ENCODE measurements around the gene WTIP. TPM values are rescaled to one million over a fixed set of nuclear protein-coding genes. Genes with fewer than 3 reads are reported as not detected.

WTIP gene
- total and polyA plus RNA-seq, 9 donors: 13.4 to 38.4 (median 29.5) TPM

DNA sequence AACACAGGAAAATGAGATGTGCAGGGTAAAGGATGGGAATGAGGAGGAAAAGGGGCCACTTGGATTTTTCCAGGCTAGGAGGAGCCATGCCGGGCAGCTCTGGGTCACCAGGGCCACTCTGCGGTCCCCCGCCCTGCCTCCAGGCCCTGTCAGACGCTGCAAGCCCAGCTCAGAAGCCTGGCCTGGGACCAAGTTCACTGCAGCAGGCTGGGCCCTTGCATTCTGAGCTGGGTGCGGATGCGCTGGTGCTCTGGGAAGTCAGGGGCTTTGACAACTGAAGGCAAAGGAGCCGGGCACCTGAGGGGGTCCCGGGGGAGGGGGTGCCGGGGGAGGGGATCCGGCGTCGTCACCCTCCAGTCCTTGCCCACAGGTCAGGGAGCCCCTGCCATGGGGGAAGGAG is 77.5 kb downstream of the WTIP start:
- WGBS, 3 donors: 74 to 91% (median 77%) methylated on average over 12 of the region's 12 CpGs
- H3K4me1 ChIP-seq (ENCODE audit: insufficient read depth): no peaks in the 10 kb centered on the region
- no peaks in the 10 kb centered on the region for H3K9me3 ChIP-seq
- no peaks in the 10 kb centered on the region for H3K27me3 ChIP-seq
- H3K36me3 ChIP-seq: no peaks in the 10 kb centered on the region
- DNase-seq: no peak
- H3K4me3 ChIP-seq: no peak overlapping the region
- intact Hi-C loops (cut with DNase I): no loop called here
- TF ChIP-seq EP300 (IDR thresholded peaks at IDR 0.05): no peak
- TF ChIP-seq POLR2A (IDR thresholded peaks at IDR 0.05): no peak
- TF ChIP-seq, protein P1, sequence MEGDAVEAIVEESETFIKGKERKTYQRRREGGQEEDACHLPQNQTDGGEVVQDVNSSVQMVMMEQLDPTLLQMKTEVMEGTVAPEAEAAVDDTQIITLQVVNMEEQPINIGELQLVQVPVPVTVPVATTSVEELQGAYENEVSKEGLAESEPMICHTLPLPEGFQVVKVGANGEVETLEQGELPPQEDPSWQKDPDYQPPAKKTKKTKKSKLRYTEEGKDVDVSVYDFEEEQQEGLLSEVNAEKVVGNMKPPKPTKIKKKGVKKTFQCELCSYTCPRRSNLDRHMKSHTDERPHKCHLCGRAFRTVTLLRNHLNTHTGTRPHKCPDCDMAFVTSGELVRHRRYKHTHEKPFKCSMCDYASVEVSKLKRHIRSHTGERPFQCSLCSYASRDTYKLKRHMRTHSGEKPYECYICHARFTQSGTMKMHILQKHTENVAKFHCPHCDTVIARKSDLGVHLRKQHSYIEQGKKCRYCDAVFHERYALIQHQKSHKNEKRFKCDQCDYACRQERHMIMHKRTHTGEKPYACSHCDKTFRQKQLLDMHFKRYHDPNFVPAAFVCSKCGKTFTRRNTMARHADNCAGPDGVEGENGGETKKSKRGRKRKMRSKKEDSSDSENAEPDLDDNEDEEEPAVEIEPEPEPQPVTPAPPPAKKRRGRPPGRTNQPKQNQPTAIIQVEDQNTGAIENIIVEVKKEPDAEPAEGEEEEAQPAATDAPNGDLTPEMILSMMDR (IDR thresholded peaks at IDR 0.05): no peak
- H3K27ac ChIP-seq: no peak overlapping the region

DNA sequence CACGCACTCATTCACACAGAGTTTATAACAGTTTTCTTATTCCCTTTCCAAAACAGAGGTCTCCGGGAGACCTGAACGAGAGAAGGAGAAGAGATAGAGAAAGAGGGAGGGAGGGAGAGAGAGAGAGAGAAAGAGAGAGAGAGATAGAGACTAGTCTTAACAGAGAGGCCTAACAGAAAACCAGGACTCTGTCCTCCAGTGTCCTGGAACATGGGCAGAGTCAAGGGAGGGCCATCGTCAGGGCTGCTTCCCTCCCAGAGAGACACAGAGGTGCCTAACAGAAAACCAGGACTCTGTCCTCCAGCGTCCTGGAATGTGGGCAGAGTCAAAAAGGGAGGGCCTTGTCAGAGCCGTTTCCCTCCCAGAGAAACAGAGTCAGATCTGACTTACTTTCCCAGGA is 78.7 kb downstream of the WTIP start:
- no peaks in the 10 kb centered on the region for H3K4me1 ChIP-seq (ENCODE audit: insufficient read depth)
- TF ChIP-seq POLR2A (IDR thresholded peaks at IDR 0.05) (no peak), EP300 (IDR thresholded peaks at IDR 0.05) (no peak)
- TF ChIP-seq, protein P1 (IDR thresholded peaks at IDR 0.05): no peak
- intact Hi-C loops (cut with DNase I): no loop called here
- H3K36me3 ChIP-seq: no peaks in the 10 kb centered on the region
- H3K9me3 ChIP-seq: no peaks in the 10 kb centered on the region
- no peak overlapping the region for H3K27ac ChIP-seq
- no peak overlapping the region for H3K4me3 ChIP-seq
- DNase-seq: no peak
- WGBS, 3 donors: 14 to 24% (median 22%) methylated on average over 6 of the region's 6 CpGs
- H3K27me3 ChIP-seq: no peaks in the 10 kb centered on the region

Other genes starting within 250 kb of the WTIP start
- 10 to 100 TPM; 13.6 to 30.0 (median 22.5) TPM for gene GARRE1, start 227.2 kb upstream of the WTIP start, total RNA-seq
- 10 to 100 TPM; 13.3 to 39.1 TPM for gene GARRE1, start 227.2 kb upstream of the WTIP start, polyA plus RNA-seq
- gene GPI, start 116.6 kb upstream of the WTIP start, total RNA-seq: 100 to 1,000 TPM in 6 of 7 donors, 10 to 100 TPM in 1; 70.1 to 187 (median 128) TPM
- gene GPI, start 116.6 kb upstream of the WTIP start, polyA plus RNA-seq: 100 to 1,000 TPM in 1 of 2 donors, 10 to 100 TPM in 1; 71.4 to 123 TPM
- 10 to 100 TPM in 2 of 7 donors, 1 to 10 TPM in 5; 6.6 to 13.0 (median 8.5) TPM for gene PDCD2L, start 77.4 kb upstream of the WTIP start, total RNA-seq
- gene PDCD2L, start 77.4 kb upstream of the WTIP start, polyA plus RNA-seq: 10 to 100 TPM in 1 of 2 donors, 1 to 10 TPM in 1; 8.9 to 15.1 TPM
- 100 to 1,000 TPM in 1 of 7 donors, 10 to 100 TPM in 6; 66.2 to 100 (median 86.1) TPM for gene UBA2, start 53.4 kb upstream of the WTIP start, total RNA-seq
- gene UBA2, start 53.4 kb upstream of the WTIP start, polyA plus RNA-seq: 10 to 100 TPM; 77.7 to 83.7 TPM
- 1 to 10 TPM in 1 of 7 donors, under 1 TPM in 6; 0.12 to 1.6 (median 0.50) TPM for gene SCGB2B2, start 195.4 kb downstream of the WTIP start, total RNA-seq
- under 1 TPM; 0.11 to 0.12 TPM for gene SCGB2B2, start 195.4 kb downstream of the WTIP start, polyA plus RNA-seq
- 10 to 100 TPM; 26.1 to 40.6 (median 37.6) TPM for gene ZNF302, start 195.9 kb downstream of the WTIP start, total RNA-seq
- 10 to 100 TPM; 23.3 to 31.0 TPM for gene ZNF302, start 195.9 kb downstream of the WTIP start, polyA plus RNA-seq

Measured in ovary (tissue), 9 donors.